Measurements from ENCODE around the gene ZNF524. TPM values are rescaled to one million over a fixed set of nuclear protein-coding genes. Genes with fewer than 3 reads are reported as not detected.

Gene ZNF524
- polyA plus RNA-seq, 3 donors: 6.5 to 11.1 (median 11.0) TPM

GRCh38 chr19:55644191-55644833, 44.2 kb downstream of the ZNF524 start:
- DNase-seq (ENCODE audit: extremely low read depth in 1 of 11, low read depth in 9 of 11, low spot score in 4 of 11): no peak

DNA sequence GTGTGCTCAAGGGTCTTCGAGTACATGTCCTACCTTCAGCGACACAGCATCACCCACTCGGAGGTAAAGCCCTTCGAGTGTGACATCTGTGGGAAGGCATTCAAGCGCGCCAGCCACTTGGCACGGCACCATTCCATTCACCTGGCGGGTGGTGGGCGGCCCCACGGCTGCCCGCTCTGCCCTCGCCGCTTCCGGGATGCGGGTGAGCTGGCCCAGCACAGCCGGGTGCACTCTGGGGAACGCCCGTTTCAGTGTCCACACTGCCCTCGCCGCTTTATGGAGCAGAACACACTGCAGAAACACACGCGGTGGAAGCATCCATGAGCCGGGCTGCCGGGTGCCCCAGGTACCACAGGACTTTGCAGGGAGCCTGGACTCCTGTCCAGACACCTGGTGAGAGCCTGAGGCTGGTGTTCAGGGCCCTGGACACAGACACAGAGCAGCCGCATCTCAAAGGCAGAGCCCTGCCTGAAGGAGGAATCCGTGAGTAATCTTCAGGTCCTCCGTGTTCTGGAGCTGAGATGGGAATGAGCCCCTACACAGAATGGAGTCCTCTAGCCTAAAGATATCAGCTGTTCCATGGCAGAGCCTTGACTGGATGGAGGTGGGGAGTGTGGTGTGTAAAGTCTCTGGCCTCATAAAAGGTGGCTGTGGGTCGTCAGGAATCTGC, 44.9 kb downstream of the ZNF524 start:
- DNase-seq (ENCODE audit: extremely low read depth in 1 of 11, low read depth in 9 of 11, low spot score in 4 of 11): no peak

DNA sequence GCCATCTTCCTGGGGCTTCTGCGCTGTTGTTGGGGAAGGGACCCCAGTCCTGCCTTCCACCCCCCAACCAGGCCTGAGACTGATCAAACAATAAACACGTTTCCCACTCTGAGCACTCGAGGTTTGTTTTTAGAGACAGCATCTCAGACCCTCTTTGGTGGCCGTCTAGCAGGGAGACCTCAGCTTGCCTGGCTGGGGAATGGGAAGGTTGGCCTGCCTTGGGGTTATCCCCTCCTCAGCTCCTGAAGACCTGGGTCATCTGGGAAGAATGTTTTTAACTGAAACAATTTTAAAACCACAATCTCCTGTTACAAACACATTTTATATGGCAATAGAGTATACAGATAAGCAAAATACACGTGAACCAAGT, 45.4 kb downstream of the ZNF524 start:
- DNase-seq (ENCODE audit: extremely low read depth in 1 of 11, low read depth in 9 of 11, low spot score in 4 of 11): no peak

GRCh38 chr19:55646889-55647731, 47.0 kb downstream of the ZNF524 start:
- no peak for DNase-seq (ENCODE audit: extremely low read depth in 1 of 11, low read depth in 9 of 11, low spot score in 4 of 11)

- peak in 5 of 11 donors; percentile 59 to 79 (median 74) for DNase-seq (ENCODE audit: extremely low read depth in 1 of 11, low read depth in 9 of 11, low spot score in 4 of 11)
Measured at GRCh38 chr19:55647732-55648584, 47.9 kb downstream of the ZNF524 start, which contains the start of gene CCDC106. Gene CCDC106, plus strand, starts transcription at chr19:55648212. Its CDS starts 835 bp downstream, at chr19:55649047.

GRCh38 chr19:55648585-55649267, 48.6 kb downstream of the ZNF524 start:
- no peak for DNase-seq (ENCODE audit: extremely low read depth in 1 of 11, low read depth in 9 of 11, low spot score in 4 of 11)

DNA sequence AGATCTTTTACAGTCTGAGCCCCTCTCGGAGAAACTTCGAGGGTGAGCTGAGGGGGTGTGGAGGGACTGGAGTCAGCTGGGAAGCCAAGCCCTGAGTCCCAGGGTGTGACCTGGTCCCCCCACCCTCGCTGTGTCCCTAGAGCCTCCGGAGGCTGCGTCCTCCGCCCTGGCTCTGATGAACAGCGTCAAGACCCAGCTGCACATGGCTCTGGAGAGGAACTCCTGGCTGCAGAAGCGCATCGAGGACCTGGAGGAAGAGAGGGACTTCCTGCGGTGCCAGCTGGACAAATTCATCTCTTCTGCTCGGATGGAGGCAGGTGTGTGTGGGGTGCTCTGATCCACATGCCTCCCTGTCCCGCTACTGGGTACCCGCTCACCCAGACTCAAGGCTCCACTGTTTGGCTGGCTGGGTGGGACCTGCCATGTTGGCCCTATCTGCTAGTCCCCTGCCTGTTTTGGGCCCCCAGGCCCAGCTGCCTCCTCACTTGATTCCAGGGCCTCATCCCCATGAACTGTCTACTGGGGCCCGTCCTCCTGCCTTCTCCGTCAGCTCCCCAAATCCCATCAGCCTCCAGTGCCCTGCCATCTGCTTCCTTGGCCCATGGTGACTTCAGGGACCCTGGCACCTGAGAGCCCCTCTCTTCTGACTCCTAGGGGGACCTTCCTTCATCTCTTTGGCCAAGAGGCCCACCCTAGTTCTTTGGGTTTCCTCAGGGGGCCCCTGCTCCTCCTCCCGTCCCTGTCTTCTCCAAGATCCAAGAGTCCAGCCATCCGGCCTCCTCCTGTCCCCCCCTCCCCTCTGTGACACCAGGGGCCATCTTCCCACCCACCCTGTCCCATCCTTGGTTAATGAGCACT, 49.4 kb downstream of the ZNF524 start:
- DNase-seq (ENCODE audit: extremely low read depth in 1 of 11, low read depth in 9 of 11, low spot score in 4 of 11): no peak

DNA sequence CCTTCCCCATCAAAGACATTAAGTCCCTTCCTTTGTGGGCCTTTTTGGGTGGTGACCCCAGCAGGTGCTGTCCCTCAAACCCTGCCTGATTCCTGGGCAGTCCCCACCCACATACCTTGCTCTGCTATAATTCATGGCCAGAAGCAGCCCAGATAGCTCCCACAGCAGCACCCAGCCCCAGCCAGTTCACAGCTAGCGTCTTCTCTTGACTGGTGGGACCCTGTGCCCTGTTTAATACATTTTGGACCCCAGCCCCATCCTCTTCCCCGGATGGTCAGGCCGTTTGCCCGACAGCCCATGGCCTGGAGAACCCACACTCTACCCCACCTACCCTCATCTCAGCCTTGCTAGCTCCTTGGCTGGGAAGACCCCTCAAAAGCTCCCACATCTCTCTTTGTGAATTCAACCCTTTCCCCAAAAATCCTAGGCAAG, 50.1 kb downstream of the ZNF524 start:
- no peak for DNase-seq (ENCODE audit: extremely low read depth in 1 of 11, low read depth in 9 of 11, low spot score in 4 of 11)

DNA sequence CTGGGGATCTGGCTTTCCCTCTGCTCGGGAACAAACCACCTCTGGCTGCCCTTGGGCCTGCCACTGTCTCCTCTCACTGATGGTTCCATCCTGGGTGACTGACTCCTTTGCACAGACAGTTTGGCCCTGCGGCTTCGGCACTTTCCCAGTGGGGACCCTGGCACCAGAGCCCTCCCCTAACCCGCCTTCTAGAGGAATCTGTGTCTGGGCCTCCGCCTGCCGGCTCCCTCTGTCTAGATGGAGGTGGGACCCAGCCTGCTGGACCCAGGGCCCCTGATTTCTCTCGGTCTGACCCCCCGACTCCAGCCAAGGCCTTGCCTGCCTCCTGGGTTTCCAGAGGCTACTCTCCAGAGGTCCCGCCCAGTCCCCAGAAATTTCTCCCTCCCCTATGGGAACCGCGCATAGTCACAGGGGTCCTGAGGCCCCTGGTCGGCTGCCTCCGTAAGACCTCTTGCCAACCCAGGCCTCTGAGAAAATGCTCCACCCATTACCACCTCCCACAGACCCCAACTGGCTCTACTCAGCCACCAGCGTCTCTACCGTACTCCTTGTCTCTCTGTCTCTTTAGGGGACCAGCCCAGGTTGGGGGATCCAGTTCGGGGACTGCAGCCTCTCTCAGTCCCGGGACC, 50.6 kb downstream of the ZNF524 start:
- DNase-seq (ENCODE audit: extremely low read depth in 1 of 11, low read depth in 9 of 11, low spot score in 4 of 11): no peak

- no peak for DNase-seq (ENCODE audit: extremely low read depth in 1 of 11, low read depth in 9 of 11, low spot score in 4 of 11)
Measured at GRCh38 chr19:55651236-55651635, 51.1 kb downstream of the ZNF524 start.

- DNase-seq (ENCODE audit: extremely low read depth in 1 of 11, low read depth in 9 of 11, low spot score in 4 of 11): no peak
Measured at GRCh38 chr19:55652311-55653128, 52.4 kb downstream of the ZNF524 start.

Other genes starting within 250 kb of the ZNF524 start
- 1 to 10 TPM in 2 of 3 donors, under 1 TPM in 1; 0.82 to 1.9 (median 1.2) TPM for gene COX6B2, start 245.6 kb upstream of the ZNF524 start, polyA plus RNA-seq (ENCODE audit: insufficient read length in 3 of 3)
- under 1 TPM; 0.12 to 0.24 (median 0.13) TPM for gene GARIN5B, start 237.0 kb upstream of the ZNF524 start, polyA plus RNA-seq (ENCODE audit: insufficient read length in 3 of 3)
- gene IL11, start 229.8 kb upstream of the ZNF524 start, polyA plus RNA-seq (ENCODE audit: insufficient read length in 3 of 3): 1 to 10 TPM in 2 of 3 donors, under 1 TPM in 1; 0.84 to 2.8 (median 1.5) TPM
- gene TMEM190, start 223.5 kb upstream of the ZNF524 start, polyA plus RNA-seq (ENCODE audit: insufficient read length in 3 of 3): 1 to 10 TPM in 1 of 3 donors, under 1 TPM in 1, not detected in 1; 0.17 to 1.1 TPM
- 1 to 10 TPM in 1 of 3 donors, under 1 TPM in 2; 0.58 to 1.3 (median 0.78) TPM for gene TMEM238, start 216.0 kb upstream of the ZNF524 start, polyA plus RNA-seq (ENCODE audit: insufficient read length in 3 of 3)
- gene RPL28, start 214.4 kb upstream of the ZNF524 start, polyA plus RNA-seq (ENCODE audit: insufficient read length in 3 of 3): 1,000 to 10,000 TPM in 2 of 3 donors, 100 to 1,000 TPM in 1; 762 to 1,286 (median 1,213) TPM
- gene UBE2S, start 192.5 kb upstream of the ZNF524 start, polyA plus RNA-seq (ENCODE audit: insufficient read length in 3 of 3): 10 to 100 TPM; 39.8 to 70.7 (median 42.8) TPM
- gene SHISA7, start 157.0 kb upstream of the ZNF524 start, polyA plus RNA-seq (ENCODE audit: insufficient read length in 3 of 3): under 1 TPM; 0.09 to 0.30 (median 0.16) TPM
- 10 to 100 TPM; 28.1 to 47.0 (median 45.4) TPM for gene ISOC2, start 138.6 kb upstream of the ZNF524 start, polyA plus RNA-seq (ENCODE audit: insufficient read length in 3 of 3)
- not detected for gene C19orf85, start 135.5 kb upstream of the ZNF524 start, polyA plus RNA-seq (ENCODE audit: insufficient read length in 3 of 3)
- 1 to 10 TPM; 2.1 to 6.6 (median 4.8) TPM for gene ZNF628, start 123.7 kb upstream of the ZNF524 start, polyA plus RNA-seq (ENCODE audit: insufficient read length in 3 of 3)
- gene NAT14, start 115.1 kb upstream of the ZNF524 start, polyA plus RNA-seq (ENCODE audit: insufficient read length in 3 of 3): 10 to 100 TPM; 43.2 to 55.9 (median 52.6) TPM
- gene SSC5D, start 111.9 kb upstream of the ZNF524 start, polyA plus RNA-seq (ENCODE audit: insufficient read length in 3 of 3): 1 to 10 TPM; 1.5 to 2.5 (median 1.6) TPM
- gene SBK2, start 63.2 kb upstream of the ZNF524 start, polyA plus RNA-seq (ENCODE audit: insufficient read length in 3 of 3): 1 to 10 TPM in 2 of 3 donors, under 1 TPM in 1; 0.97 to 1.8 (median 1.4) TPM
- under 1 TPM; 0.12 to 0.28 (median 0.22) TPM for gene SBK3, start 54.7 kb upstream of the ZNF524 start, polyA plus RNA-seq (ENCODE audit: insufficient read length in 3 of 3)
- 10 to 100 TPM; 13.8 to 21.2 (median 19.5) TPM for gene ZNF579, start 19.4 kb upstream of the ZNF524 start, polyA plus RNA-seq (ENCODE audit: insufficient read length in 3 of 3)
- gene FIZ1, start 771 bp upstream of the ZNF524 start, polyA plus RNA-seq (ENCODE audit: insufficient read length in 3 of 3): 10 to 100 TPM; 20.1 to 24.5 (median 23.9) TPM
- gene ZNF865, start 5.4 kb downstream of the ZNF524 start, polyA plus RNA-seq (ENCODE audit: insufficient read length in 3 of 3): 10 to 100 TPM in 2 of 3 donors, 1 to 10 TPM in 1; 5.9 to 11.8 (median 11.1) TPM
- 10 to 100 TPM in 2 of 3 donors, 1 to 10 TPM in 1; 8.7 to 13.6 (median 12.7) TPM for gene ZNF784, start 24.3 kb downstream of the ZNF524 start, polyA plus RNA-seq (ENCODE audit: insufficient read length in 3 of 3)
- 10 to 100 TPM; 35.1 to 61.9 (median 53.0) TPM for gene ZNF580, start 40.7 kb downstream of the ZNF524 start, polyA plus RNA-seq (ENCODE audit: insufficient read length in 3 of 3)
- gene ZNF581, start 43.4 kb downstream of the ZNF524 start, polyA plus RNA-seq (ENCODE audit: insufficient read length in 3 of 3): 10 to 100 TPM; 22.5 to 30.9 (median 30.2) TPM
- 10 to 100 TPM; 17.5 to 27.4 (median 25.3) TPM for gene CCDC106, start 47.9 kb downstream of the ZNF524 start, polyA plus RNA-seq (ENCODE audit: insufficient read length in 3 of 3)
- 100 to 1,000 TPM; 160 to 218 (median 199) TPM for gene U2AF2, start 54.7 kb downstream of the ZNF524 start, polyA plus RNA-seq (ENCODE audit: insufficient read length in 3 of 3)
- gene EPN1, start 74.9 kb downstream of the ZNF524 start, polyA plus RNA-seq (ENCODE audit: insufficient read length in 3 of 3): 100 to 1,000 TPM in 2 of 3 donors, 10 to 100 TPM in 1; 80.2 to 152 (median 135) TPM
- not detected for gene NLRP9, start 138.1 kb downstream of the ZNF524 start, polyA plus RNA-seq (ENCODE audit: insufficient read length in 3 of 3)
- under 1 TPM in 1 of 3 donors, not detected in 2; 0.20 TPM for gene RFPL4A, start 158.8 kb downstream of the ZNF524 start, polyA plus RNA-seq (ENCODE audit: insufficient read length in 3 of 3)
- under 1 TPM in 1 of 3 donors, not detected in 2; 0.22 TPM for gene RFPL4AL1, start 168.8 kb downstream of the ZNF524 start, polyA plus RNA-seq (ENCODE audit: insufficient read length in 3 of 3)
- under 1 TPM; 0.14 to 0.20 (median 0.17) TPM for gene NLRP11, start 231.7 kb downstream of the ZNF524 start, polyA plus RNA-seq (ENCODE audit: insufficient read length in 3 of 3)
- gene NLRP4, start 236.3 kb downstream of the ZNF524 start, polyA plus RNA-seq (ENCODE audit: insufficient read length in 3 of 3): not detected

Data from renal cortex interstitium (tissue), 11 donors.